GM12878 (cell line): Measurements from ENCODE around the gene TMEM72. TPM values are rescaled to one million over a fixed set of nuclear protein-coding genes. Genes with fewer than 3 reads are reported as not detected.

Experiments used
- ATAC-seq: fragments of 200-7000 bp; cut with Tn5 transposase; 3 replicates; pipeline ENCODE4 v1.9.1; 2020; ENCODE audit warnings: mild to moderate bottlenecking, moderate library complexity
- BruUV-seq: library from RNA; stranded (reverse); fragments of 400-500 nt; replicated peaks from 2 replicates; lab custom pipeline; 2021; lab: Mats Ljungman, UMichigan
- CTCF ChIA-PET: fragments of 300-600 bp; sonication (Branson Sonifier 250); formaldehyde crosslinking; extraction: SDS; loops from one replicate; lab custom pipeline; 2021; ENCODE audit warnings: inconsistent platforms; lab: Yijun Ruan, JAX
- POLR2A ChIA-PET: fragments of 350-600 bp; formaldehyde crosslinking; extraction: SDS; loops from one replicate; lab custom pipeline; 2021; ENCODE audit warnings: inconsistent platforms; lab: Charles Lee
- RAD21 ChIA-PET: fragments of 300-600 bp; sonication (Branson Sonifier 250); formaldehyde crosslinking; loops from one replicate; lab custom pipeline; 2023; ENCODE audit warnings: antibody characterized with exemption; ENCODE audit not compliant: unreplicated experiment; lab: Charles Lee
- SMC1A ChIA-PET: fragments of 300-600 bp; sonication (Branson Sonifier 250); formaldehyde crosslinking; loops from one replicate; lab custom pipeline; 2023; ENCODE audit not compliant: unreplicated experiment, uncharacterized antibody; lab: Charles Lee
- DNase-seq: peaks from one replicate; pipeline ENCODE4 v3.0.0-alpha.2; 2011; ENCODE audit warnings: low read depth, low spot score
- FAIRE-seq: peaks from 3 replicates; lab custom pipeline; 2011; peaks lifted over from hg19 to GRCh38; lab: Jason Lieb, UNC
- H2AFZ ChIP-seq: 2 replicates; pipeline ENCODE4 v1.6.0; 2011; ENCODE audit warnings: low read depth, low read length, control low read depth; ENCODE audit not compliant: control insufficient read depth
- H3K27ac ChIP-seq: 2 replicates; pipeline ENCODE4 v1.5.1; 2011; ENCODE audit warnings: control low read depth; ENCODE audit not compliant: control insufficient read depth, insufficient read depth
- H3K27me3 ChIP-seq, 2 experiments: replicated peaks in 1 of 2; 2 replicates each; pipeline versions ENCODE4 v1.6.0 to v1.6.1; 2011; ENCODE audit warnings: low read length in 1 of 2; ENCODE audit not compliant: control insufficient read depth in 2 of 2, insufficient read depth in 2 of 2
- H3K36me3 ChIP-seq, 2 experiments: 2 replicates each; pipeline ENCODE4 v1.5.1; 2011; ENCODE audit warnings: low read length in 1 of 2; ENCODE audit not compliant: control insufficient read depth in 2 of 2, insufficient read depth in 2 of 2
- H3K4me1 ChIP-seq: 2 replicates; pipeline ENCODE4 v1.6.1; 2011; ENCODE audit warnings: mild to moderate bottlenecking, low read length, moderate library complexity, mixed read lengths; ENCODE audit not compliant: control insufficient read depth, insufficient read depth
- H3K4me2 ChIP-seq: 2 replicates; pipeline ENCODE4 v1.6.0; 2011; ENCODE audit warnings: control low read depth; ENCODE audit not compliant: control insufficient read depth, insufficient read depth
- H3K4me3 ChIP-seq: fragments of 200-600 bp; sonication (generic); 2 replicates; pipeline ENCODE4 v1.5.1; 2016
- H3K79me2 ChIP-seq: 2 replicates; pipeline ENCODE4 v1.6.0; 2011; ENCODE audit warnings: low read length; ENCODE audit not compliant: control insufficient read depth, insufficient read depth
- H3K9ac ChIP-seq: 2 replicates; pipeline ENCODE4 v1.8.0; 2011; ENCODE audit warnings: low read length, control low read depth, mixed read lengths; ENCODE audit not compliant: control insufficient read depth, insufficient read depth
- H3K9me3 ChIP-seq: replicated peaks from 3 replicates; pipeline ENCODE4 v1.5.1; 2011; ENCODE audit warnings: mild to moderate bottlenecking, low read length; ENCODE audit not compliant: control insufficient read depth, insufficient read depth
- H4K20me1 ChIP-seq: 2 replicates; pipeline ENCODE4 v1.6.0; 2011; ENCODE audit not compliant: control insufficient read depth, insufficient read depth
- ATF2 ChIP-seq: IDR thresholded peaks from 2 replicates; pipeline ENCODE4 v1.6.1; 2012; ENCODE audit warnings: low read length, inconsistent platforms
- CHD1 ChIP-seq: IDR thresholded peaks from 2 replicates; pipeline ENCODE4 v1.6.1; 2012; ENCODE audit warnings: low read depth, low read length, improper control_type of control experiment
- EP300 ChIP-seq, 2 experiments: fragments of 150-350 bp in 1 of 2; IDR thresholded peaks; 2 replicates each; pipeline ENCODE4 v1.6.1; 2011 to 2012; ENCODE audit warnings: low read depth in 2 of 2, low read length in 2 of 2, borderline replicate concordance in 1 of 2, improper control_type of control experiment in 1 of 2, inconsistent platforms in 1 of 2; ENCODE audit not compliant: control insufficient read depth in 1 of 2
- IKZF2 ChIP-seq, 2 experiments: fragments of 450-650 bp; IDR thresholded peaks; 2 replicates each; pipeline ENCODE4 v1.6.1; 2017; ENCODE audit warnings: mild to moderate bottlenecking in 2 of 2, moderate library complexity in 2 of 2
- SRF ChIP-seq, 2 experiments: IDR thresholded peaks; 2 replicates each; pipeline ENCODE4 v1.6.1; 2011; ENCODE audit warnings: low read depth in 2 of 2, low read length in 2 of 2, mild to moderate bottlenecking in 1 of 2, moderate library complexity in 1 of 2
- STAT3 ChIP-seq: IDR thresholded peaks from 2 replicates; pipeline ENCODE4 v1.6.1; 2011; ENCODE audit warnings: low read depth, low read length, improper control_type of control experiment
- WGBS: methylation state at CpG from one replicate; pipeline ENCODE4 v1.1.6; 2016; ENCODE audit warnings: low lambda C conversion rate; ENCODE audit not compliant: insufficient replicate concordance, insufficient coverage; ENCODE audit errors: missing lambda C conversion rate; 5-methylcytosine and 5-hydroxymethylcytosine counted together
- in situ Hi-C: fragments of 300-500 bp; cut with MboI; formaldehyde crosslinking; loops from 9 replicates; pipeline ENCODE4 v1.14.3; 2018; ENCODE audit warnings: mixed read lengths
- intact Hi-C: fragments of 100-400 bp; cut with micrococcal nuclease; formaldehyde crosslinking; loops from one replicate; pipeline ENCODE4 v1.14.2; 2022; ENCODE audit not compliant: unreplicated experiment
- polyA plus RNA-seq, 11 experiments: library from polyadenylated mRNA; depleted of rRNA in 4 of 11; unstranded in 6 of 11; stranded (reverse) in 5 of 11; fragments of >200 nt; fragmentation: Nextera tagmentation in 4 of 11; fragmentation: Illumina TruSeq in 1 of 11; extraction: Ambion mirVana in 4 of 11; extraction: Trizol in 1 of 11; gene quantifications; 1 replicate in 1 of 11; 2 replicates in 10 of 11; pipeline versions ENCODE4 v1.2.1 to v1.2.3, GENCODE V29; 2011 to 2016; ENCODE audit warnings: inconsistent platforms in 2 of 11, missing spikeins in 2 of 11, low read depth in 1 of 11
- total RNA-seq, 4 experiments: library from RNA; depleted of rRNA in 3 of 4; stranded (reverse); fragments of >200 nt in 3 of 4; fragmentation: Illumina TruSeq in 1 of 4; extraction: Trizol in 1 of 4; gene quantifications; 2 replicates each; pipeline versions ENCODE4 v1.2.1 to v1.2.3, GENCODE V29; 2013 to 2021

TMEM72 gene
- total and polyA plus RNA-seq, 10 of the 15 experiments (the other 5 are each of a cell fraction or from before 2014, with no cell fraction given), result 0.12 TPM; not detected in 9

DNA sequence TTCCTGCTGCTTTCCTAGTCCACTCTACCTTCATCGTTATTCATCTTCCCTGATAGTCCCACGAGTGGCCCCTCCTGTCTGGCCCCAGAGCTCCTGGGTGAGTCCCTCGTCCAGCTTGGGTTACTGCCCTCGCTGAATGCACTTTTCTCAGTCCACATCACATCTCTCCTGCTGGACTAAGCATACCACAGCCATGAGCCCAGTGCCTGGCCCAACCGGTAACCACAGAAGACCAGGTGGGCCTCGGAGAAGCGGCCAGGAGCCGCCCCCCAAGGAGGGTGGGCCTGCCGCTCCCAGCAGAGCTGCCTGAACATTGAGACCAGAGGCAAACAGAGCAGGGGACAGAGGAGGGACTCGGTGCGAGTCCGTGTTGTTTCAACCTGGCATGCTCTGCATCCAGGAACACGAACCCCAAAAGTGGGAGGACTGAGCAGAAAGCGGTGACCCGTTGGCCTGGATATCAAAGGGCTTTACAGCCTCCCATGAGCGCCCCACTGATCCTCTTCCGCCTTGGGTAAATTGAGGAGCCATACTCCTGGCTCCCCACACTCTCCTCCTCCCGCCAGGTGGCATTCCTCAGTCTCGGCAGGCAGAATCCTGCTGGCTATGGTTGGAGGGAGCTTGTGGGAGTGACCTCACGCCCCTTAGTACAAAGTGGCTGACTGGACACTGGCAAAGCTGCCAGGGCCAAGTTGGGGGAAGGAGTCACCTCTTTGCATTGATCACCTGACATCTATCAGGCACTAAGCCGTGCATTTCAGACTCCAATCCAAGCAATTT lies 13.3 kb downstream of the TMEM72 start:
- RAD21 ChIA-PET, result interaction anchor here (1.2 to 1.5 kb wide), 5 partner anchors 43 to 63 kb away, joined by 3 to 5 read pairs (median 5); no protein-coding TSS in a partner anchor
- Histone ChIP-seq H3K4me2 (no peak overlapping the region), H2AFZ (no peak overlapping the region), H3K79me2 (no peaks in the 10 kb centered on the region), H4K20me1 (no peaks in the 10 kb centered on the region), H3K4me1 (no peaks in the 10 kb centered on the region), H3K27me3 (peaks cover 0 to 1% of the 10 kb centered on the region in 2 experiments; a peak in 1 of 4 replicates), H3K27ac (no peak overlapping the region), H3K9ac (no peak overlapping the region), H3K36me3 (no peaks in the 10 kb centered on the region; a peak in 1 of 4 replicates), H3K4me3 (no peak overlapping the region), H3K9me3 (no peaks in the 10 kb centered on the region)
- no peak for FAIRE-seq
- TF ChIP-seq STAT3 (no peak), CHD1 (no peak), EP300 (IDR thresholded peaks at IDR 0.05; ENCODE audit: borderline replicate concordance in 1 of 2, control insufficient read depth in 1 of 2, low read depth in 2 of 2, low read length in 2 of 2) (no peak), SRF (IDR thresholded peaks at IDR 0.05; ENCODE audit: low read depth in 2 of 2, low read length in 2 of 2) (no peak), IKZF2 (IDR thresholded peaks at IDR 0.05) (no peak), ATF2 (no peak)
- CTCF ChIA-PET, result interaction anchor here (0.7 to 1.3 kb wide), 5 partner anchors 10 to 68 kb away, joined by 3 to 4 read pairs (median 3); partner anchors contain the start of gene TMEM72
- in situ Hi-C loops (no loop called here), intact Hi-C loops (no loop called here)
- 34% methylated on average over 21 of the region's 21 CpGs for WGBS
- POLR2A ChIA-PET, result no interaction called here
- BruUV-seq, result no TSS peak
- DNase-seq, result no peak
- no peak for ATAC-seq
- SMC1A ChIA-PET, result interaction anchor here (0.8 to 1.0 kb wide), 4 partner anchors 14 to 74 kb away, joined by 3 to 5 read pairs (median 4); partner anchors contain the start of gene TMEM72
